ENCODE measurements around the gene BEST1. TPM values are rescaled to one million over a fixed set of nuclear protein-coding genes. Genes with fewer than 3 reads are reported as not detected.

The BEST1 gene
- total RNA-seq, 1 experiment from 2014 or later, result 0.13 TPM

DNA sequence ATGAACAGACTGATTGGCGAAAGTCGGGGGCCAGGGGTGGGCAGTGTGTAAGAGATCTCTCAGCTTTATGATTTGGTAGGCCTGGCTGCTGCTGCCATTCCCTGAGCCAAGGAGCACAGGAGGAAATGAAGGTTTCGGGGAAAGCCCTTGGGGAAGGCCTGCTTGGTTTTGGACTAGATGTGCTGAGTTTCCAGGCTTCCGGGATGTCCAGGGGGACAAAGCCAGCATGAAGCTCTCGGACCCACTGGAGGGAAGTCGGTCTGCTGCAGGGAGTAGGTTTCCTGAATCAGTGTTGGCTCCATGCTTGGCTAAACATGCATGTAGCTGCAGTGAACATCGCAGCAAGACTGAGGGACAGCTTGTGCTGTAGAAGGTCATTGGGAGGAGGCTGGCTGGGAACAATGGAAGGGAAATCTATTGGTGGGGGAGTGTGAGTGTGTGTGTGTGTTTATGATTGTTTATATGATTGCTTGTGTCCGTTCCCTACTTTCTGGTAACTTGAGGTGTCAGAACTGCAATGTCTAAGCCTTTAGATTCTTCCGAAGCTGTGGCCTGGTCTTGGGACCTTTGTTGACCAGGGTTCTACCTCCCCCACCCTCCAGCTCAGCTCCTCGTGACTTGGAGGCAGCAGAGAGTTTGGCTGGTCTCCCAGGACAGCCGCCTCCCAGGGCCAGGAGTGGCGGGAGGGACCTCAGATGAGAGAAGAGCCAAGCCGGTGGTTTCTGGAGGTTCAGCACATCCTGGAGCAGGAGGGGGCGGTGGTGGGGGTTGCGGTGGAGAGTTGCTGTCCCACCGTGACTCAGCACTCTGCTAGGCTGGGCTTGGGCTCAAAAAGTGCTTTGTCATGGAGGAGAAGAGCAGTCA lies 21.3 kb downstream of the BEST1 start:
- no peaks in the 10 kb centered on the region for H3K9me3 ChIP-seq (ENCODE audit: control insufficient read depth, insufficient read depth, low read depth, low read length)
- in situ Hi-C loops (cut with HindIII; ENCODE audit: low pct_unique_long_range_greater_than_20kb, low sequenced_read_pairs), result no loop called here
- peak overlapping the region; percentile 85 for H3K27ac ChIP-seq (ENCODE audit: low read length)
- H3K4me1 ChIP-seq (ENCODE audit: control insufficient read depth, insufficient read depth, low read length), result peaks cover 54% of the 10 kb centered on the region
- no peaks in the 10 kb centered on the region for H3K27me3 ChIP-seq (ENCODE audit: control insufficient read depth, insufficient read depth, low read length)
- H3K4me3 ChIP-seq (ENCODE audit: low read depth in 2 of 2, low read length in 2 of 2), result 0 out of 4 replicates have a peak overlapping the region, but pooled peaks of 1 of the 2 experiments have one; percentile 10
- POLR2A ChIA-PET, result interaction anchor here (0.5 to 0.7 kb wide), 2 partner anchors 133 to 890 kb away, joined by 3 to 11 read pairs; no protein-coding TSS in a partner anchor
- ATAC-seq (peak; percentile 75), DNase-seq (ENCODE audit: low read depth, low spot score) (peak; percentile 91)
- H3K36me3 ChIP-seq (ENCODE audit: control insufficient read depth, insufficient read depth, low read length), result peaks cover 3% of the 10 kb centered on the region
- CTCF ChIA-PET, result interaction anchor here (0.7 kb wide), 1 partner anchor 23 kb away, joined by 6 read pairs; no protein-coding TSS in a partner anchor
- TF ChIP-seq TCF7L2 (IDR thresholded peaks at IDR 0.05; ENCODE audit: low read depth, low read length) (peak; percentile 69; the same call in 1 of the 2 replicates), POLR2AphosphoS5 (IDR thresholded peaks at IDR 0.05; ENCODE audit: low read depth, low read length) (peak; percentile 67), REST (IDR thresholded peaks at IDR 0.05; ENCODE audit: insufficient read depth in 1 of 2, low read depth in 2 of 2, low read length in 1 of 2) (no peak), SIN3A (IDR thresholded peaks at IDR 0.05; ENCODE audit: borderline replicate concordance, insufficient read depth, low read depth, low read length) (no peak)
- TF ChIP-seq, protein P1, sequence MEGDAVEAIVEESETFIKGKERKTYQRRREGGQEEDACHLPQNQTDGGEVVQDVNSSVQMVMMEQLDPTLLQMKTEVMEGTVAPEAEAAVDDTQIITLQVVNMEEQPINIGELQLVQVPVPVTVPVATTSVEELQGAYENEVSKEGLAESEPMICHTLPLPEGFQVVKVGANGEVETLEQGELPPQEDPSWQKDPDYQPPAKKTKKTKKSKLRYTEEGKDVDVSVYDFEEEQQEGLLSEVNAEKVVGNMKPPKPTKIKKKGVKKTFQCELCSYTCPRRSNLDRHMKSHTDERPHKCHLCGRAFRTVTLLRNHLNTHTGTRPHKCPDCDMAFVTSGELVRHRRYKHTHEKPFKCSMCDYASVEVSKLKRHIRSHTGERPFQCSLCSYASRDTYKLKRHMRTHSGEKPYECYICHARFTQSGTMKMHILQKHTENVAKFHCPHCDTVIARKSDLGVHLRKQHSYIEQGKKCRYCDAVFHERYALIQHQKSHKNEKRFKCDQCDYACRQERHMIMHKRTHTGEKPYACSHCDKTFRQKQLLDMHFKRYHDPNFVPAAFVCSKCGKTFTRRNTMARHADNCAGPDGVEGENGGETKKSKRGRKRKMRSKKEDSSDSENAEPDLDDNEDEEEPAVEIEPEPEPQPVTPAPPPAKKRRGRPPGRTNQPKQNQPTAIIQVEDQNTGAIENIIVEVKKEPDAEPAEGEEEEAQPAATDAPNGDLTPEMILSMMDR (IDR thresholded peaks at IDR 0.05), result no peak
- intact Hi-C loops (cut with micrococcal nuclease; ENCODE audit: unreplicated experiment), result loop anchor here (1.0 kb wide), 1 partner anchor 111 kb away; no protein-coding TSS in a partner anchor
- BruUV-seq (replicated peaks), result no TSS peak

- peaks cover 54% of the 10 kb centered on the region for H3K4me1 ChIP-seq (ENCODE audit: control insufficient read depth, insufficient read depth, low read length)
Measured at GRCh38 chr11:61972112-61972671, 22.0 kb downstream of the BEST1 start.

More at GRCh38 chr11:61972112-61972671, 22.0 kb downstream of the BEST1 start:
- in situ Hi-C loops (cut with HindIII; ENCODE audit: low pct_unique_long_range_greater_than_20kb, low sequenced_read_pairs), result no loop called here
- DNase-seq (ENCODE audit: low read depth, low spot score) (no peak), ATAC-seq (no peak)
- no peaks in the 10 kb centered on the region for H3K9me3 ChIP-seq (ENCODE audit: control insufficient read depth, insufficient read depth, low read depth, low read length)
- no peaks in the 10 kb centered on the region; the same call in none of the 2 replicates for H3K36me3 ChIP-seq (ENCODE audit: control insufficient read depth, insufficient read depth, low read length)
- TF ChIP-seq, protein P1 (IDR thresholded peaks at IDR 0.05), result no peak
- TF ChIP-seq SIN3A (IDR thresholded peaks at IDR 0.05; ENCODE audit: borderline replicate concordance, insufficient read depth, low read depth, low read length) (no peak), TCF7L2 (IDR thresholded peaks at IDR 0.05; ENCODE audit: low read depth, low read length) (no peak), POLR2AphosphoS5 (IDR thresholded peaks at IDR 0.05; ENCODE audit: low read depth, low read length) (no peak), REST (IDR thresholded peaks at IDR 0.05; ENCODE audit: insufficient read depth in 1 of 2, low read depth in 2 of 2, low read length in 1 of 2) (no peak)
- ChIA-PET POLR2A (interaction anchor here (0.5 kb wide), 1 partner anchor 889 kb away, joined by 11 read pairs; no protein-coding TSS in a partner anchor), CTCF (no interaction called here)
- H3K4me3 ChIP-seq (ENCODE audit: low read depth in 2 of 2, low read length in 2 of 2), result no peak overlapping the region
- H3K27me3 ChIP-seq (ENCODE audit: control insufficient read depth, insufficient read depth, low read length), result no peaks in the 10 kb centered on the region
- no TSS peak for BruUV-seq (replicated peaks)
- H3K27ac ChIP-seq (ENCODE audit: low read length), result peak overlapping the region; percentile 98
- intact Hi-C loops (cut with micrococcal nuclease; ENCODE audit: unreplicated experiment), result no loop called here
